ENCODE data around the gene TMEM205. TPM values are rescaled to one million over a fixed set of nuclear protein-coding genes. Genes with fewer than 3 reads are reported as not detected.

The TMEM205 gene
- total and polyA plus RNA-seq, 2 of the 13 experiments (the other 11 are each of a cell fraction or from before 2014, with no cell fraction given), result 45.5 to 98.7 TPM

DNA sequence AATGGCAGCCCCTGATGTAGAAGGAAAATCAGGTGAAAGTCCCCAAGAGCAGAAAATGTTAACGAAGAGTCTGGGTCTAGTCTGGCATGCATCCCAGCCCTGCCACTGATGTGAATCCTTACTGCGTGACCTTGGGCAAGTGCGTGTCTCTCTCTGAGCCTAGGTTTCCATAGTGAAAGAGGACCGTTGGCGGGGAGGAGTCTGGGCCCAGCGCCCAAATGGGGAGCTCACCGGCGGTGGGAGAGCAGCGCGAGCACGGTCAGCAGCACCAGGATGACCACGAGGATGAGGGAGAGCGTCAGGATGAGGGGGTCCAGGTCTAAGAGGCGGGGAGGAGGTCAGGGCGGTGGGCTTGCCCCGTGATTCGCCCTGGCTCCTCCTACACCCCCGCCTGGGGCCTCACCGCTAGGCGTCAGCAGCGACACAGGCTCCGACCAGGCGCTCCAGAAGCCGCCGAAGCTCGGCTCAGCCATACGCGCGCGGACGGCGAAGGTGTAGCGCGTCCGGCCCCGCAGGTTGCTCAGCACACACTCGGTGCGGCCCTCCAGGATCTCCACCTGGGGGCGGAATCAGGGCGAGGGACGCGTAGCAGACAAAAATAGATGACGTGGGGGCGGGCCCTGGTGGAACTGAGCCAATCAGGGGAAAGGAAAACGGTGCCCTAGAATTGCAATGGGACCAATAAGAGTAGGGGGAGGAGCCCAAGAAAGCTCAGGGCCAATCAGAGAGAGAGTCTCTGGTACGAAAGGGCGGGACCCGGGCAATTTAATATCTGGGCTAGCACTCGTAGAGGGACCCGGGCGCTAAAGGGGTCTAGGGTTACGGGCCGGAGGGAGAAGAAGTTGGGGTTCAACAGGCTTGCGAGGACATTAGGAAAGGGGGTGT lies 34.8 kb upstream of the TMEM205 start (continued):
- TF ChIP-seq, protein P1, sequence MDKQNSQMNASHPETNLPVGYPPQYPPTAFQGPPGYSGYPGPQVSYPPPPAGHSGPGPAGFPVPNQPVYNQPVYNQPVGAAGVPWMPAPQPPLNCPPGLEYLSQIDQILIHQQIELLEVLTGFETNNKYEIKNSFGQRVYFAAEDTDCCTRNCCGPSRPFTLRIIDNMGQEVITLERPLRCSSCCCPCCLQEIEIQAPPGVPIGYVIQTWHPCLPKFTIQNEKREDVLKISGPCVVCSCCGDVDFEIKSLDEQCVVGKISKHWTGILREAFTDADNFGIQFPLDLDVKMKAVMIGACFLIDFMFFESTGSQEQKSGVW (CRISPR knock-in tag; IDR thresholded peaks at IDR 0.05; ENCODE audit: borderline replicate concordance), result no peak
- TF ChIP-seq, protein P2, sequence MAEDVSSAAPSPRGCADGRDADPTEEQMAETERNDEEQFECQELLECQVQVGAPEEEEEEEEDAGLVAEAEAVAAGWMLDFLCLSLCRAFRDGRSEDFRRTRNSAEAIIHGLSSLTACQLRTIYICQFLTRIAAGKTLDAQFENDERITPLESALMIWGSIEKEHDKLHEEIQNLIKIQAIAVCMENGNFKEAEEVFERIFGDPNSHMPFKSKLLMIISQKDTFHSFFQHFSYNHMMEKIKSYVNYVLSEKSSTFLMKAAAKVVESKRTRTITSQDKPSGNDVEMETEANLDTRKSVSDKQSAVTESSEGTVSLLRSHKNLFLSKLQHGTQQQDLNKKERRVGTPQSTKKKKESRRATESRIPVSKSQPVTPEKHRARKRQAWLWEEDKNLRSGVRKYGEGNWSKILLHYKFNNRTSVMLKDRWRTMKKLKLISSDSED (CRISPR knock-in tag; IDR thresholded peaks at IDR 0.05), result no peak
- peak; percentile 83 for TF ChIP-seq HOXA3 (CRISPR knock-in tag; IDR thresholded peaks at IDR 0.05)
- peak; percentile 94 for TF ChIP-seq NFYC (CRISPR knock-in tag; IDR thresholded peaks at IDR 0.05)
- no peak for TF ChIP-seq GMEB2 (CRISPR knock-in tag; IDR thresholded peaks at IDR 0.05; ENCODE audit: low read depth)
- TF ChIP-seq SETDB1 (CRISPR knock-in tag; IDR thresholded peaks at IDR 0.05; ENCODE audit: borderline replicate concordance), result no peak
- peak; percentile 96 for TF ChIP-seq KDM2A (CRISPR knock-in tag; IDR thresholded peaks at IDR 0.05; ENCODE audit: borderline replicate concordance, low read depth)
- TF ChIP-seq HNRNPL (IDR thresholded peaks at IDR 0.05; ENCODE audit: low read depth, low read length), result no peak
- peak; percentile 59 for TF ChIP-seq TEAD3 (CRISPR knock-in tag; optimal IDR thresholded peaks at IDR 0.05; ENCODE audit: borderline replicate concordance)
- TF ChIP-seq, protein P3, sequence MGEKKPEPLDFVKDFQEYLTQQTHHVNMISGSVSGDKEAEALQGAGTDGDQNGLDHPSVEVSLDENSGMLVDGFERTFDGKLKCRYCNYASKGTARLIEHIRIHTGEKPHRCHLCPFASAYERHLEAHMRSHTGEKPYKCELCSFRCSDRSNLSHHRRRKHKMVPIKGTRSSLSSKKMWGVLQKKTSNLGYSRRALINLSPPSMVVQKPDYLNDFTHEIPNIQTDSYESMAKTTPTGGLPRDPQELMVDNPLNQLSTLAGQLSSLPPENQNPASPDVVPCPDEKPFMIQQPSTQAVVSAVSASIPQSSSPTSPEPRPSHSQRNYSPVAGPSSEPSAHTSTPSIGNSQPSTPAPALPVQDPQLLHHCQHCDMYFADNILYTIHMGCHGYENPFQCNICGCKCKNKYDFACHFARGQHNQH (CRISPR knock-in tag; IDR thresholded peaks at IDR 0.05), result peak; percentile 52; the same call in 1 of the 2 replicates
- TF ChIP-seq, protein P4, sequence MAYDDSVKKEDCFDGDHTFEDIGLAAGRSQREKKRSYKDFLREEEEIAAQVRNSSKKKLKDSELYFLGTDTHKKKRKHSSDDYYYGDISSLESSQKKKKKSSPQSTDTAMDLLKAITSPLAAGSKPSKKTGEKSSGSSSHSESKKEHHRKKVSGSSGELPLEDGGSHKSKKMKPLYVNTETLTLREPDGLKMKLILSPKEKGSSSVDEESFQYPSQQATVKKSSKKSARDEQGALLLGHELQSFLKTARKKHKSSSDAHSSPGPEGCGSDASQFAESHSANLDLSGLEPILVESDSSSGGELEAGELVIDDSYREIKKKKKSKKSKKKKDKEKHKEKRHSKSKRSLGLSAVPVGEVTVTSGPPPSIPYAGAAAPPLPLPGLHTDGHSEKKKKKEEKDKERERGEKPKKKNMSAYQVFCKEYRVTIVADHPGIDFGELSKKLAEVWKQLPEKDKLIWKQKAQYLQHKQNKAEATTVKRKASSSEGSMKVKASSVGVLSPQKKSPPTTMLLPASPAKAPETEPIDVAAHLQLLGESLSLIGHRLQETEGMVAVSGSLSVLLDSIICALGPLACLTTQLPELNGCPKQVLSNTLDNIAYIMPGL (CRISPR knock-in tag; IDR thresholded peaks at IDR 0.05; ENCODE audit: borderline replicate concordance in 1 of 2, low read depth in 1 of 2), result peak; percentile 91 to 96; a peak in 3 of 4 replicates
- TF ChIP-seq TARDBP (CRISPR knock-in tag; IDR thresholded peaks at IDR 0.05), result peak; percentile 86
- TF ChIP-seq ZNF563 (CRISPR knock-in tag; IDR thresholded peaks at IDR 0.05), result no peak
- TF ChIP-seq, protein P5, sequence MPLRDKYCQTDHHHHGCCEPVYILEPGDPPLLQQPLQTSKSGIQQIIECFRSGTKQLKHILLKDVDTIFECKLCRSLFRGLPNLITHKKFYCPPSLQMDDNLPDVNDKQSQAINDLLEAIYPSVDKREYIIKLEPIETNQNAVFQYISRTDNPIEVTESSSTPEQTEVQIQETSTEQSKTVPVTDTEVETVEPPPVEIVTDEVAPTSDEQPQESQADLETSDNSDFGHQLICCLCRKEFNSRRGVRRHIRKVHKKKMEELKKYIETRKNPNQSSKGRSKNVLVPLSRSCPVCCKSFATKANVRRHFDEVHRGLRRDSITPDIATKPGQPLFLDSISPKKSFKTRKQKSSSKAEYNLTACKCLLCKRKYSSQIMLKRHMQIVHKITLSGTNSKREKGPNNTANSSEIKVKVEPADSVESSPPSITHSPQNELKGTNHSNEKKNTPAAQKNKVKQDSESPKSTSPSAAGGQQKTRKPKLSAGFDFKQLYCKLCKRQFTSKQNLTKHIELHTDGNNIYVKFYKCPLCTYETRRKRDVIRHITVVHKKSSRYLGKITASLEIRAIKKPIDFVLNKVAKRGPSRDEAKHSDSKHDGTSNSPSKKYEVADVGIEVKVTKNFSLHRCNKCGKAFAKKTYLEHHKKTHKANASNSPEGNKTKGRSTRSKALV (CRISPR knock-in tag; IDR thresholded peaks at IDR 0.05), result no peak
- TF ChIP-seq, protein P6, sequence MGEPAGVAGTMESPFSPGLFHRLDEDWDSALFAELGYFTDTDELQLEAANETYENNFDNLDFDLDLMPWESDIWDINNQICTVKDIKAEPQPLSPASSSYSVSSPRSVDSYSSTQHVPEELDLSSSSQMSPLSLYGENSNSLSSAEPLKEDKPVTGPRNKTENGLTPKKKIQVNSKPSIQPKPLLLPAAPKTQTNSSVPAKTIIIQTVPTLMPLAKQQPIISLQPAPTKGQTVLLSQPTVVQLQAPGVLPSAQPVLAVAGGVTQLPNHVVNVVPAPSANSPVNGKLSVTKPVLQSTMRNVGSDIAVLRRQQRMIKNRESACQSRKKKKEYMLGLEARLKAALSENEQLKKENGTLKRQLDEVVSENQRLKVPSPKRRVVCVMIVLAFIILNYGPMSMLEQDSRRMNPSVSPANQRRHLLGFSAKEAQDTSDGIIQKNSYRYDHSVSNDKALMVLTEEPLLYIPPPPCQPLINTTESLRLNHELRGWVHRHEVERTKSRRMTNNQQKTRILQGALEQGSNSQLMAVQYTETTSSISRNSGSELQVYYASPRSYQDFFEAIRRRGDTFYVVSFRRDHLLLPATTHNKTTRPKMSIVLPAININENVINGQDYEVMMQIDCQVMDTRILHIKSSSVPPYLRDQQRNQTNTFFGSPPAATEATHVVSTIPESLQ (CRISPR knock-in tag; conservative IDR thresholded peaks at IDR 0.05), result peak; percentile 38; the same call in 1 of the 2 replicates
- TF ChIP-seq PHF8 (CRISPR knock-in tag; IDR thresholded peaks at IDR 0.05), result peak; percentile 66
